ENCODE data around the gene FBXO47.
"Not testable (repeated sequence)": the region's sequence is repeated elsewhere in the genome, so short reads cannot be mapped to it uniquely, and the experiment has no call there.

Gene FBXO47

GRCh38 chr17:38980490-38981217 is 13.5 kb upstream of the FBXO47 start:
- DNase-seq: no peak

GRCh38 chr17:38978180-38978579 is 11.0 kb upstream of the FBXO47 start:
- no peak for DNase-seq

GRCh38 chr17:38976187-38976551 is 9.0 kb upstream of the FBXO47 start:
- peak; percentile 7 to 66 for DNase-seq

GRCh38 chr17:38970804-38971203 is 3.6 kb upstream of the FBXO47 start:
- DNase-seq: no peak

GRCh38 chr17:38970128-38970527 is 2.9 kb upstream of the FBXO47 start:
- DNase-seq: no peak

GRCh38 chr17:38969281-38969680 is 2.1 kb upstream of the FBXO47 start:
- DNase-seq: no peak

GRCh38 chr17:38961413-38961812 is 5.8 kb downstream of the FBXO47 start:
- DNase-seq: no peak

GRCh38 chr17:38960402-38960801 is 6.8 kb downstream of the FBXO47 start:
- DNase-seq: no peak

GRCh38 chr17:38959508-38959907 is 7.7 kb downstream of the FBXO47 start:
- DNase-seq: no peak

GRCh38 chr17:38958756-38959155 is 8.4 kb downstream of the FBXO47 start:
- DNase-seq: no peak

GRCh38 chr17:38958326-38958725 is 8.9 kb downstream of the FBXO47 start:
- DNase-seq: no peak

GRCh38 chr17:38953800-38954199 is 13.4 kb downstream of the FBXO47 start:
- DNase-seq: not testable (repeated sequence)

- DNase-seq: no peak
These were observed 20.0 kb downstream of the FBXO47 start for GRCh38 chr17:38947189-38947588.

- no peak for DNase-seq
These were observed 23.6 kb downstream of the FBXO47 start for GRCh38 chr17:38943607-38944006.

- DNase-seq: no peak
These were observed 24.4 kb downstream of the FBXO47 start for GRCh38 chr17:38942696-38943334.

GRCh38 chr17:38940404-38940803 is 26.8 kb downstream of the FBXO47 start:
- DNase-seq: no peak

GRCh38 chr17:38939987-38940386 is 27.2 kb downstream of the FBXO47 start:
- no peak for DNase-seq

- not testable (repeated sequence) for DNase-seq
These were observed 33.2 kb downstream of the FBXO47 start for GRCh38 chr17:38933962-38934361.

- DNase-seq: not testable (repeated sequence)
These were observed 36.4 kb downstream of the FBXO47 start for GRCh38 chr17:38930782-38931181.

GRCh38 chr17:38926293-38927070 is 40.7 kb downstream of the FBXO47 start:
- DNase-seq: peak; percentile 77 to 90

GRCh38 chr17:38925263-38925995 is 41.8 kb downstream of the FBXO47 start, which contains the start of gene LASP1NB:
Gene LASP1NB (plus strand): TSS chr17:38925614.
- no peak for DNase-seq

- peak; percentile 15 to 36 for DNase-seq
These were observed 44.5 kb downstream of the FBXO47 start for GRCh38 chr17:38922538-38923297.

Measured in inflammatory macrophage (primary cell).